Measurements from ENCODE around the gene MYOT. TPM values are rescaled to one million over a fixed set of nuclear protein-coding genes. Genes with fewer than 3 reads are reported as not detected.

Gene MYOT
- total RNA-seq, 2 donors from 2014 or later: 0.33 to 1.0 TPM

DNA sequence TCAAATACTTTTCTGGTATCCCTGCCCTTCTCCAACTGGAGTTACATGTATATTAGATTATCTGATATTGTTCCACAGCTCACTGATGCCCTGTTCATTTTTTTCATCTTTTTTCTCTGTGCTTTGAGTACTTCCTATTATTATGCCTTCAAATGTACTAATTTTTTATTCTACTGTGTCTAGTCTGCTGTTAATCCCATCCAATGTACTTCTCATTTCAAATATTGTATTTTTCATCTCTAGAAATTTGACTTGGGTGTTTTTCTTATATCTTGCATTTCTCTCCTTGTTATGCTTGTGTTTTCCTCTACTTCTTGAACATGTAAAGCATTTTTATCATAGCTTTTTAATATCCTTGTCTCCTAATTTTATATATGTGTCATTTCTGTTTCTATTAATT lies 41.6 kb upstream of the MYOT start:
- intact Hi-C loops (cut with DNase I): no loop called here
- no peaks in the 10 kb centered on the region for H3K27me3 ChIP-seq
- TF ChIP-seq POLR2A (IDR thresholded peaks at IDR 0.05): no peak
- TF ChIP-seq, protein P1, sequence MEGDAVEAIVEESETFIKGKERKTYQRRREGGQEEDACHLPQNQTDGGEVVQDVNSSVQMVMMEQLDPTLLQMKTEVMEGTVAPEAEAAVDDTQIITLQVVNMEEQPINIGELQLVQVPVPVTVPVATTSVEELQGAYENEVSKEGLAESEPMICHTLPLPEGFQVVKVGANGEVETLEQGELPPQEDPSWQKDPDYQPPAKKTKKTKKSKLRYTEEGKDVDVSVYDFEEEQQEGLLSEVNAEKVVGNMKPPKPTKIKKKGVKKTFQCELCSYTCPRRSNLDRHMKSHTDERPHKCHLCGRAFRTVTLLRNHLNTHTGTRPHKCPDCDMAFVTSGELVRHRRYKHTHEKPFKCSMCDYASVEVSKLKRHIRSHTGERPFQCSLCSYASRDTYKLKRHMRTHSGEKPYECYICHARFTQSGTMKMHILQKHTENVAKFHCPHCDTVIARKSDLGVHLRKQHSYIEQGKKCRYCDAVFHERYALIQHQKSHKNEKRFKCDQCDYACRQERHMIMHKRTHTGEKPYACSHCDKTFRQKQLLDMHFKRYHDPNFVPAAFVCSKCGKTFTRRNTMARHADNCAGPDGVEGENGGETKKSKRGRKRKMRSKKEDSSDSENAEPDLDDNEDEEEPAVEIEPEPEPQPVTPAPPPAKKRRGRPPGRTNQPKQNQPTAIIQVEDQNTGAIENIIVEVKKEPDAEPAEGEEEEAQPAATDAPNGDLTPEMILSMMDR (IDR thresholded peaks at IDR 0.05): no peak

DNA sequence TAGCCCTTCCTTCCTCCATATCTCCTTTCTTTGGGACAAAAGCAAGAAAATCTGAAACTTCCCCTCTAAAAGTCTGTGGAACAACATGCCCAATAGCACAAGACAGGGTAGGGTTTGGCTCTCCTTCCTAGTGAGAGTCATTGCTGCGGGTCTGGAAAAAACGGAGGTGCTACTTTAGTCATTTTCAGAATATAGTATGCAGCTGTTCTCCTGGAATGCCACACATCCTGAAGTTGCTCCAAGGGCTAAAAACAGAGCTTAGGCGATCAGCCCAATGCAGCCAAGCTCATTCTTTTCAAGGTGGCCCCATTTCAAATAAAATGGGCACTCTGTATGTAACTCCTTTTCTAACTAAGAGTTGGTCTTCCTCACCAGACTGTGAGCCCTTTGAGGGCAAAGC lies 39.5 kb upstream of the MYOT start:
- H3K4me3 ChIP-seq: no peak overlapping the region

More for the DNA sequence above, 41.6 kb upstream of the MYOT start:
- Histone ChIP-seq H3K36me3 (replicated peaks in 1 of 2; ENCODE audit: insufficient read depth in 1 of 2, low read depth in 2 of 2) (no peaks in the 10 kb centered on the region), H3K9me3 (no peaks in the 10 kb centered on the region), H3K27ac (no peak overlapping the region), H3K4me1 (no peaks in the 10 kb centered on the region), H3K4me3 (no peak overlapping the region)
- ATAC-seq (no peak), DNase-seq (no peak)

DNA sequence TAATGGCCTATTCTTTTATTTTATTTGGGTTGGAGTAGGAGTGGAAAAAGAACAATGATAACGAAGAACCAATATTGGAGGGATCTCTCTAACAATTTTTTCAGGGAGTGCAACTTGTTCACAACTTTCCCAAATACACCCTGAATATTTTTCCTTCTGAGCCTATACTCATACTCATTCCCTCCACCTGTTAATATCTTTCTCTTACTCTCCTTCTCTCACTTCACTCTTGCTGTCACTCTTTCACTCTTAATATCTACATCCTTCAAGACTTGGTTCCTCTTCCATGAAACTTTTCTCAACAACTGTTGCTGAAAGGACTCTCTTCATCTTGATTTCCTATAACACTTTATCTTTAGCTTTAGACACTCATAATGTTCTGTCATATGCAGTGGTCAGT lies 39.0 kb upstream of the MYOT start:
- no peak for TF ChIP-seq POLR2A (IDR thresholded peaks at IDR 0.05)
- TF ChIP-seq, protein P1 (IDR thresholded peaks at IDR 0.05): no peak
- no peak for DNase-seq
- no peaks in the 10 kb centered on the region for H3K27me3 ChIP-seq
- 80 to 85% methylated on average over 1 of the region's 1 CpG for WGBS, 2 donors
- H3K4me3 ChIP-seq: no peak overlapping the region
- intact Hi-C loops (cut with DNase I): no loop called here
- no peak for ATAC-seq
- H3K36me3 ChIP-seq (replicated peaks in 1 of 2; ENCODE audit: insufficient read depth in 1 of 2, low read depth in 2 of 2): no peaks in the 10 kb centered on the region
- no peak overlapping the region for H3K27ac ChIP-seq
- no peaks in the 10 kb centered on the region for H3K4me1 ChIP-seq
- H3K9me3 ChIP-seq: no peaks in the 10 kb centered on the region

More for the DNA sequence above, 39.5 kb upstream of the MYOT start:
- no peak for TF ChIP-seq POLR2A (IDR thresholded peaks at IDR 0.05)
- TF ChIP-seq, protein P1 (IDR thresholded peaks at IDR 0.05): no peak
- intact Hi-C loops (cut with DNase I): no loop called here
- H3K9me3 ChIP-seq: no peaks in the 10 kb centered on the region
- no peaks in the 10 kb centered on the region for H3K4me1 ChIP-seq
- 83 to 94% methylated on average over 3 of the region's 3 CpGs for WGBS, 2 donors
- H3K36me3 ChIP-seq (replicated peaks in 1 of 2; ENCODE audit: insufficient read depth in 1 of 2, low read depth in 2 of 2): no peaks in the 10 kb centered on the region
- DNase-seq: no peak
- no peak overlapping the region for H3K27ac ChIP-seq
- no peak for ATAC-seq
- no peaks in the 10 kb centered on the region for H3K27me3 ChIP-seq

DNA sequence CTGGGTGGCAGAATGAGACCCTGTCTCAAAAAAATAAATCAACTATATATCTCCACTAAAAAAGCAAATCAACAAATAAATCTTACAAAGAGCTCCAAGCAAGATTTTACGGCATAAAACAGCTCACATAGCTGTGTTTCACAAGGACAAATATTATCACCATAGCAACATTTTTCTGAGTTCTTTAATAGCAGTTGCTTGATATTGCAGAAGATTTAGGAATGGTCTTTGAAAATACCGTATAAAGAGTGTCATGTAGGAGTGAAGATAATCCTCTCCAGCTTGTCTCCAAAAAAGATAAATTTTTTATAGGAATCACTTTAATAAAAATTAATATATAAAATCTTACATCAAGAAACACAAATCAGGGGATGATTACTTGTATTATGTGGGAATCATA lies 36.6 kb upstream of the MYOT start:
- DNase-seq (no peak), ATAC-seq (no peak)
- Histone ChIP-seq H3K9me3 (no peaks in the 10 kb centered on the region), H3K36me3 (replicated peaks in 1 of 2; ENCODE audit: insufficient read depth in 1 of 2, low read depth in 2 of 2) (no peaks in the 10 kb centered on the region), H3K27me3 (no peaks in the 10 kb centered on the region), H3K4me1 (no peaks in the 10 kb centered on the region), H3K27ac (no peak overlapping the region), H3K4me3 (no peak overlapping the region)
- 74 to 79% methylated on average over 2 of the region's 2 CpGs for WGBS, 2 donors
- no peak for TF ChIP-seq POLR2A (IDR thresholded peaks at IDR 0.05)
- TF ChIP-seq, protein P1 (IDR thresholded peaks at IDR 0.05): no peak
- intact Hi-C loops (cut with DNase I): no loop called here

DNA sequence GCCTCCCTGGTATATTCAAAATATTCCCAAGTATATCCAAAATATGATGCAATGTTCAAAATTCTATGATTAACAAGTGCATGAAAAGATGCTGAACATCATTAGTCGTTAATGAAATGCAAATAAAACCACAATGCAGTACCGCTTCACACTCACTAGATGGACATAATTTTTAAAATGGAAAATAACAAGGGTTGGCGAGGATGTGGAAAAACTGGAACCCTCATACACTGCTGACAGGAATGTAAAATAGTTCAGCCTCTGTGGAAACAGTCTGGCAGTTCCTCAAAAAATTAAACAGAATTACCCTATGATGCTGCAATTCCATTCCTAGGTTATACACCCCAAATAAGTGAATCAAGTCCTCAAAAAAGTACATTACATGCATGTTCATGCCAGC lies 36.1 kb upstream of the MYOT start:
- TF ChIP-seq POLR2A (IDR thresholded peaks at IDR 0.05): no peak
- no peaks in the 10 kb centered on the region for H3K27me3 ChIP-seq
- no peak overlapping the region for H3K27ac ChIP-seq
- H3K36me3 ChIP-seq (replicated peaks in 1 of 2; ENCODE audit: insufficient read depth in 1 of 2, low read depth in 2 of 2): no peaks in the 10 kb centered on the region
- peaks cover 2% of the 10 kb centered on the region for H3K4me1 ChIP-seq
- no peaks in the 10 kb centered on the region for H3K9me3 ChIP-seq
- WGBS, 2 donors: 79 to 84% methylated on average over 3 of the region's 3 CpGs
- no peak for DNase-seq
- H3K4me3 ChIP-seq: no peak overlapping the region
- intact Hi-C loops (cut with DNase I): no loop called here
- ATAC-seq: no peak
